ENCODE data around the gene MAPRE2. TPM values are rescaled to one million over a fixed set of nuclear protein-coding genes. Genes with fewer than 3 reads are reported as not detected.

The MAPRE2 gene
- total RNA-seq, 1 donor from 2014 or later, result 35.4 TPM

- DNase-seq (no peak), ATAC-seq (no peak)
- intact Hi-C loops (cut with DNase I), result no loop called here
- no peak overlapping the region for H3K4me3 ChIP-seq
- H3K9me3 ChIP-seq, result no peaks in the 10 kb centered on the region
- TF ChIP-seq, protein P1, sequence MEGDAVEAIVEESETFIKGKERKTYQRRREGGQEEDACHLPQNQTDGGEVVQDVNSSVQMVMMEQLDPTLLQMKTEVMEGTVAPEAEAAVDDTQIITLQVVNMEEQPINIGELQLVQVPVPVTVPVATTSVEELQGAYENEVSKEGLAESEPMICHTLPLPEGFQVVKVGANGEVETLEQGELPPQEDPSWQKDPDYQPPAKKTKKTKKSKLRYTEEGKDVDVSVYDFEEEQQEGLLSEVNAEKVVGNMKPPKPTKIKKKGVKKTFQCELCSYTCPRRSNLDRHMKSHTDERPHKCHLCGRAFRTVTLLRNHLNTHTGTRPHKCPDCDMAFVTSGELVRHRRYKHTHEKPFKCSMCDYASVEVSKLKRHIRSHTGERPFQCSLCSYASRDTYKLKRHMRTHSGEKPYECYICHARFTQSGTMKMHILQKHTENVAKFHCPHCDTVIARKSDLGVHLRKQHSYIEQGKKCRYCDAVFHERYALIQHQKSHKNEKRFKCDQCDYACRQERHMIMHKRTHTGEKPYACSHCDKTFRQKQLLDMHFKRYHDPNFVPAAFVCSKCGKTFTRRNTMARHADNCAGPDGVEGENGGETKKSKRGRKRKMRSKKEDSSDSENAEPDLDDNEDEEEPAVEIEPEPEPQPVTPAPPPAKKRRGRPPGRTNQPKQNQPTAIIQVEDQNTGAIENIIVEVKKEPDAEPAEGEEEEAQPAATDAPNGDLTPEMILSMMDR (IDR thresholded peaks at IDR 0.05), result no peak
- H3K4me1 ChIP-seq, result peaks cover 4% of the 10 kb centered on the region
- no peak overlapping the region for H3K27ac ChIP-seq
- no peaks in the 10 kb centered on the region for H3K36me3 ChIP-seq
- H3K27me3 ChIP-seq, result no peaks in the 10 kb centered on the region
Measured at GRCh38 chr18:35174745-35175144, 133.5 kb downstream of the MAPRE2 start.

GRCh38 chr18:35176925-35177324 lies 135.7 kb downstream of the MAPRE2 start:
- ATAC-seq, result no peak
- H3K36me3 ChIP-seq, result no peaks in the 10 kb centered on the region
- H3K9me3 ChIP-seq, result no peaks in the 10 kb centered on the region
- no peak overlapping the region for H3K4me3 ChIP-seq
- no peaks in the 10 kb centered on the region for H3K27me3 ChIP-seq
- H3K27ac ChIP-seq, result no peak overlapping the region
- TF ChIP-seq, protein P1 (IDR thresholded peaks at IDR 0.05), result no peak
- no peak for DNase-seq
- intact Hi-C loops (cut with DNase I), result no loop called here
- no peaks in the 10 kb centered on the region for H3K4me1 ChIP-seq

DNA sequence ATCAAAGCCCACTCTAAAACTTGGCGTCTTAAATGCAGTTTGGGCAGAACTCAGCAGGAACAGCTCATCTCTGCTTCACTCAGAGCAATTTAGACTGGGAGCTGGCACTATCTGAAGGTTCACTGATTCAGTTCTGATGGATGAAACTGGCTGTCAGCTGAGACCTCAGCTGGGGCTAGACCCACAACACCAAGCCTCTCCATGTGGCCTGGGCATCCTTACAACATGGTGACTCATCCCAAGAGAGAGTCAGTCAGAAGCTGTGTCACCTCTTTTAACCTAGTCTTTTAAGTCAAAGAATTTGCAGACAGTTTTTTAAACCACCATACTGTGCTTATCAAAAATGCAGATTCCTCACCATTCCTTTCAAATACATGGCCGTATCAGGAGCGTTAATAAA lies 137.0 kb downstream of the MAPRE2 start:
- H3K36me3 ChIP-seq, result no peaks in the 10 kb centered on the region
- intact Hi-C loops (cut with DNase I), result no loop called here
- no peaks in the 10 kb centered on the region for H3K4me1 ChIP-seq
- TF ChIP-seq, protein P1 (IDR thresholded peaks at IDR 0.05), result no peak
- no peak overlapping the region for H3K4me3 ChIP-seq
- no peak for DNase-seq
- no peaks in the 10 kb centered on the region for H3K27me3 ChIP-seq
- no peaks in the 10 kb centered on the region for H3K9me3 ChIP-seq
- no peak overlapping the region for H3K27ac ChIP-seq
- no peak for ATAC-seq

DNA sequence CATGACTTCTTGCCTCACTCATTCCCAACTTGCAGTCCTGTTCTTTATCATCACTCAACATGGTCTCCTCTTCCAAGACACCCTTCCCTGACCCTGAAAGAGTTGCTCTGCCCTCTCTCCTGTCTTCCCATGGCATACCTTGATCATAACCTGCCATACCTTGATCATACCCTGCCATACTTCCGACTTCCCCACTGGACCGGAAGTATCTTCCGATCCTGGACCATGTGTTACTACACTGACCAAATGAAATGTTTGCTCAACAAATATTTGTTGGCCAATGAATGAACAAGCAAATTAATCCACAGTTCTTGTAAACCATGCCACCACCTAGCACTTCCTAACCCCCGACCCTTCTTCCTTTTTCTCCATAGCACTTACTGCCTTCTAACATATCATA lies 138.7 kb downstream of the MAPRE2 start:
- ATAC-seq, result no peak
- H3K9me3 ChIP-seq, result no peaks in the 10 kb centered on the region
- intact Hi-C loops (cut with DNase I), result no loop called here

DNA sequence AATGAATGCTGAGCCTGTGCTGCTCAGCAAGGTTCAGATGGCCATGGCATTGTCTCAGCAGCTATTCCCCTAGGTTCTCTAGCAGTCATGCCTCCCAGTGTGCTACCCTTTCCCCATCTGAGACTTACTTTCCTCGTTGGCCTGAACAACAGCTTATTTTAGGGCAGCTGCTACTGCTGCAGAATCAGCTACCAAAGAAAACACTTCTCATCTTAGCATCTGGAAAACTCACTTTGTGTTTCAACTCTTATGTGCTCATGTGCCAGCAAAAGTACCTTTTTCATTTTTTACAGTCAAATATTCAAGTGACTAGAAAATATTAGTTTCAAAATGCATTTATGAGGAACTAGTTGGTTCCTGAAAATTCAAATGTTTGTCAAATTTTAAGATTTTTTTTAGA lies 139.2 kb downstream of the MAPRE2 start:
- Histone ChIP-seq H3K36me3 (no peaks in the 10 kb centered on the region), H3K4me3 (no peak overlapping the region), H3K9me3 (no peaks in the 10 kb centered on the region), H3K4me1 (no peaks in the 10 kb centered on the region), H3K27ac (no peak overlapping the region), H3K27me3 (no peaks in the 10 kb centered on the region)
- intact Hi-C loops (cut with DNase I), result no loop called here
- TF ChIP-seq, protein P1 (IDR thresholded peaks at IDR 0.05), result no peak
- no peak for DNase-seq
- no peak for ATAC-seq

More for the DNA sequence above, 138.7 kb downstream of the MAPRE2 start:
- Histone ChIP-seq H3K4me1 (no peaks in the 10 kb centered on the region), H3K27ac (no peak overlapping the region), H3K4me3 (no peak overlapping the region), H3K36me3 (no peaks in the 10 kb centered on the region), H3K27me3 (no peaks in the 10 kb centered on the region)
- TF ChIP-seq, protein P1 (IDR thresholded peaks at IDR 0.05), result no peak
- DNase-seq, result no peak

DNA sequence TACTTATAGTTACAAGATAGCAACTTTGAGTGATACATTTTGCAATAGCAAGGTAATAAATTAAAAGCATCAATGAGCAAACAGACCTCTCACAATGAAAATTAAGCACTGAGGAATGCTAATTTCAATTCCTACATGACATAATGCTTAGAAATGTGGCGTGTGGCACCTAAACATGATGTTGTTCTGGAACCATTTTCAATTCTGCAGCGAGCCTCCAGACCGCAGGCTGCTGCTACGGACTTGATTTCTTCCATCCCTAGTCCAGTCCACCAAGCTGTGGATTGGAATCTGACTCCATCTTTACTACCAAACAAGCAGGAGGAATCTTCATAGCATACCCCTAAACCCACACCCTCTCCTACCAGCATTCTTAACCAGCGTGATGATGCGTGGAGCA lies 140.9 kb downstream of the MAPRE2 start:
- Histone ChIP-seq H3K4me3 (no peak overlapping the region), H3K36me3 (no peaks in the 10 kb centered on the region), H3K9me3 (no peaks in the 10 kb centered on the region), H3K27me3 (no peaks in the 10 kb centered on the region), H3K4me1 (no peaks in the 10 kb centered on the region), H3K27ac (no peak overlapping the region)
- ATAC-seq (no peak), DNase-seq (no peak)
- intact Hi-C loops (cut with DNase I), result no loop called here
- TF ChIP-seq, protein P1 (IDR thresholded peaks at IDR 0.05), result no peak

Measured in upper lobe of right lung (tissue), 1 donor.